Nephron (organoid): Measurements from ENCODE around the gene RGS12.

Source experiments
- H3K27ac Mint-ChIP-seq, 3 experiments: 2 replicates each; pipeline ENCODE4 v1.8.0; 2020; ENCODE audit warnings: mixed read lengths in 3 of 3, mild to moderate bottlenecking in 2 of 3, moderate library complexity in 1 of 3
- H3K27me3 Mint-ChIP-seq: 2 replicates; pipeline ENCODE4 v1.8.0; 2021; ENCODE audit warnings: low read depth, mild to moderate bottlenecking, moderate library complexity, mixed read lengths
- H3K36me3 Mint-ChIP-seq: 2 replicates; pipeline ENCODE4 v1.8.0; 2020; ENCODE audit warnings: low read depth, mixed read lengths
- H3K4me1 Mint-ChIP-seq: 2 replicates; pipeline ENCODE4 v1.8.0; 2020; ENCODE audit warnings: mixed read lengths
- H3K4me3 Mint-ChIP-seq, 3 experiments: 2 replicates each; pipeline ENCODE4 v1.8.0; 2020; ENCODE audit warnings: mild to moderate bottlenecking in 3 of 3, mixed read lengths in 3 of 3, moderate library complexity in 2 of 3
- H3K9me3 Mint-ChIP-seq: 2 replicates; pipeline ENCODE4 v1.8.0; 2020; ENCODE audit warnings: mixed read lengths
- CTCF ChIP-seq, 3 experiments: fragments of 200-600 bp; sonication (generic); IDR thresholded peaks; one replicate each; pipeline ENCODE4 v1.5.0; 2021; ENCODE audit warnings: antibody characterized with exemption in 3 of 3; ENCODE audit not compliant: unreplicated experiment in 3 of 3

Gene RGS12

GRCh38 chr4:3306450-3306849 is 13.6 kb downstream of the RGS12 start:
- Mint-ChIP-seq H3K4me3 (no peak overlapping the region), H3K9me3 (no peaks in the 10 kb centered on the region), H3K4me1 (peaks cover 60% of the 10 kb centered on the region), H3K27ac (peak overlapping the region in 1 of 3 experiments; percentile 13), H3K36me3 (no peaks in the 10 kb centered on the region), H3K27me3 (no peaks in the 10 kb centered on the region)
- TF ChIP-seq CTCF (IDR thresholded peaks at IDR 0.05; ENCODE audit: unreplicated experiment in 3 of 3): no peak

DNA sequence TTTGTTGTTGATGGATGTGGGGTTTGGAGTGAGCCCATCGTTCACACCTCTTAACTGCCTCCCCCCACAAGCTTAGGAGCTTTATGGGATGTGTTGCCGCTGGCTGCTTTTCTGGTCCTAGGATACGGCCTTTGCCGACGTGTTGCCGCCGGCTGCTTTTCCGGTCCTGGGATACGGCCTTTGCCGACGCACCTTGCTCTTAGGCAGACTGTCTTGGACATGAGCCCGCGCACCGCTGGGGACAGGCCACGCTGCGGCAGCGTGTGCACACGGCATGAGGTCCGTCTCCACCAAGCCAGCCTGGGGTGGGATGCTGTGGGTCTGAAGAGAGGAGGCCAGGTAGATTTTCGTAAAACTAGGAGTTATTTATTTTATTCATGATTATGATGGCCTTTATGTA is 14.2 kb downstream of the RGS12 start:
- no peaks in the 10 kb centered on the region for H3K27me3 Mint-ChIP-seq
- H3K27ac Mint-ChIP-seq: no peak overlapping the region
- TF ChIP-seq CTCF (IDR thresholded peaks at IDR 0.05; ENCODE audit: unreplicated experiment in 3 of 3): no peak
- no peak overlapping the region for H3K4me3 Mint-ChIP-seq
- no peaks in the 10 kb centered on the region for H3K9me3 Mint-ChIP-seq
- H3K36me3 Mint-ChIP-seq: peaks cover 3% of the 10 kb centered on the region
- H3K4me1 Mint-ChIP-seq: peaks cover 55% of the 10 kb centered on the region

- H3K9me3 Mint-ChIP-seq: no peaks in the 10 kb centered on the region
- no peak overlapping the region for H3K27ac Mint-ChIP-seq
- no peaks in the 10 kb centered on the region for H3K27me3 Mint-ChIP-seq
- no peak overlapping the region for H3K4me3 Mint-ChIP-seq
- H3K36me3 Mint-ChIP-seq: peaks cover 3% of the 10 kb centered on the region
- no peak for TF ChIP-seq CTCF (IDR thresholded peaks at IDR 0.05; ENCODE audit: unreplicated experiment in 3 of 3)
- H3K4me1 Mint-ChIP-seq: peaks cover 50% of the 10 kb centered on the region
Observed at GRCh38 chr4:3307486-3307885, 14.7 kb downstream of the RGS12 start.

DNA sequence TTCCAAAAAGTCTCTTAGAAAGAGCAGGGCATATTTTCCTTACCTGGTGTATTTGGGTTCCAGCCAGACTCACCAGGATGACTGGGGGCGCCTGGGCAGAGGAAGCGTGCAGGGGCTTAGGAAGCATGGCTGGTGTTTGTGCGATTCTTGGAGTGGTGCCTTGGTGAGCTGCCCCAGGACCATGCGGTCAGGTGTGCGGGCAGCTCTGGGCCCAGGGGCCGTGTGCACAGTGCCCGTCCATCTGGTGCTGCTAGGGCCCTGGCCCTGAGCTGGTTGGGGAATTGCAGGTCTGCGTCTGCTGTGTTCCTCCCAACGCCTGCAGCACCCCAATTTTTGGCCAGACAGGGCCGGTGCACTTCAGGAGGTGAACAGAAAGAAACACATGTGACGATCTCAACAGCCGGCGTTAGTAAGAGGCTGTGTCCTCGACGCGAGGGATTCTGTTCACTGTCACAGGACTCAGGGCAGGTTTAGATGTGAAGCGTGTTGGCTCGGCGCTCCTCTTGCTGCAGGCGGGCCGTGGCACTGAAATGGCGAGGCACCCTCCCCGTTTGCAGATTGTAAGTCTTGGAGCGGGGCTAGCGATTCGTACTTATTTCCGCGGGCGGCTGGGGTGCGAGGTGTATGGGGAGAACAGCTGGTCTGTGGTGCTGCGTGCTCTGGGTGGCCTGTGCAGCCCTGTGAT is 15.2 kb downstream of the RGS12 start:
- no peak overlapping the region for H3K4me3 Mint-ChIP-seq
- TF ChIP-seq CTCF (IDR thresholded peaks at IDR 0.05; ENCODE audit: unreplicated experiment in 3 of 3): no peak
- peaks cover 50% of the 10 kb centered on the region for H3K4me1 Mint-ChIP-seq
- peaks cover 3% of the 10 kb centered on the region for H3K36me3 Mint-ChIP-seq
- no peaks in the 10 kb centered on the region for H3K27me3 Mint-ChIP-seq
- H3K27ac Mint-ChIP-seq: no peak overlapping the region
- H3K9me3 Mint-ChIP-seq: no peaks in the 10 kb centered on the region

GRCh38 chr4:3308691-3309090 is 15.9 kb downstream of the RGS12 start:
- H3K27ac Mint-ChIP-seq: no peak overlapping the region
- TF ChIP-seq CTCF (IDR thresholded peaks at IDR 0.05; ENCODE audit: unreplicated experiment in 3 of 3): no peak
- H3K27me3 Mint-ChIP-seq: no peaks in the 10 kb centered on the region
- no peaks in the 10 kb centered on the region for H3K9me3 Mint-ChIP-seq
- peak overlapping the region in 1 of 3 experiments; percentile 42 for H3K4me3 Mint-ChIP-seq
- H3K36me3 Mint-ChIP-seq: peaks cover 3% of the 10 kb centered on the region
- H3K4me1 Mint-ChIP-seq: peaks cover 46% of the 10 kb centered on the region
